RWPE2 (cell line): Measurements from ENCODE around the gene SYMPK.

Experiments used
- ATAC-seq: fragments of 200-7000 bp; cut with Tn5 transposase; 3 replicates; pipeline ENCODE4 v1.9.1; 2021; ENCODE audit warnings: low read depth
- DNase-seq: peaks from one replicate; pipeline ENCODE4 v3.0.0-alpha.2; 2020; ENCODE audit warnings: low spot score
- H3K27ac ChIP-seq: fragments of 450-650 bp; 2 replicates; pipeline ENCODE4 v1.5.1; 2017; ENCODE audit warnings: mild to moderate bottlenecking; ENCODE audit not compliant: poor library complexity, severe bottlenecking
- H3K27me3 ChIP-seq: fragments of 250-450 bp; sonication (Bioruptor Pico); 2 replicates; pipeline ENCODE4 v1.5.1; 2021; ENCODE audit warnings: mild to moderate bottlenecking, moderate library complexity; ENCODE audit not compliant: insufficient read depth, poor library complexity, severe bottlenecking
- H3K36me3 ChIP-seq: fragments of 250-450 bp; sonication (Bioruptor Pico); 2 replicates; pipeline ENCODE4 v1.5.1; 2020; ENCODE audit warnings: low read depth, mild to moderate bottlenecking, moderate library complexity
- H3K4me1 ChIP-seq: fragments of 250-450 bp; sonication (Bioruptor Pico); 2 replicates; pipeline ENCODE4 v1.5.1; 2021; ENCODE audit warnings: mild to moderate bottlenecking, moderate library complexity; ENCODE audit not compliant: insufficient read depth, poor library complexity, severe bottlenecking
- H3K4me3 ChIP-seq: fragments of 250-450 bp; sonication (Bioruptor Pico); 2 replicates; pipeline ENCODE4 v1.5.1; 2021; ENCODE audit warnings: mild to moderate bottlenecking, moderate library complexity; ENCODE audit not compliant: severe bottlenecking
- H3K9me3 ChIP-seq: fragments of 250-450 bp; sonication (Bioruptor Pico); 2 replicates; pipeline ENCODE4 v1.5.1; 2021; ENCODE audit warnings: mild to moderate bottlenecking, moderate library complexity; ENCODE audit not compliant: severe bottlenecking
- CTCF ChIP-seq: fragments of 450-650 bp; IDR thresholded peaks from one replicate; pipeline ENCODE4 v1.5.1; 2017; ENCODE audit warnings: mild to moderate bottlenecking, moderate library complexity; ENCODE audit not compliant: poor library complexity, severe bottlenecking

The SYMPK gene

GRCh38 chr19:45809643-45810159 lies 53.2 kb downstream of the SYMPK start:
- no peak for DNase-seq

GRCh38 chr19:45805719-45806118 lies 57.2 kb downstream of the SYMPK start:
- DNase-seq: no peak
- H3K9me3 ChIP-seq: no peaks in the 10 kb centered on the region
- TF ChIP-seq CTCF: no peak
- no peak for ATAC-seq
- peaks cover 14% of the 10 kb centered on the region for H3K4me1 ChIP-seq
- no peak overlapping the region for H3K27ac ChIP-seq
- H3K4me3 ChIP-seq: no peak overlapping the region
- no peaks in the 10 kb centered on the region for H3K36me3 ChIP-seq
- H3K27me3 ChIP-seq: no peaks in the 10 kb centered on the region

More at GRCh38 chr19:45809643-45810159, 53.2 kb downstream of the SYMPK start:
- peak overlapping the region; percentile 70 for H3K27ac ChIP-seq
- no peaks in the 10 kb centered on the region for H3K36me3 ChIP-seq
- ATAC-seq: peak; percentile 49
- peaks cover 20% of the 10 kb centered on the region for H3K4me1 ChIP-seq
- H3K4me3 ChIP-seq: no peak overlapping the region
- H3K9me3 ChIP-seq: no peaks in the 10 kb centered on the region
- no peaks in the 10 kb centered on the region for H3K27me3 ChIP-seq
- no peak for TF ChIP-seq CTCF

- TF ChIP-seq CTCF: no peak
- no peaks in the 10 kb centered on the region for H3K9me3 ChIP-seq
- no peaks in the 10 kb centered on the region for H3K36me3 ChIP-seq
- DNase-seq (no peak), ATAC-seq (no peak)
- H3K4me1 ChIP-seq: peaks cover 7% of the 10 kb centered on the region
- no peak overlapping the region for H3K27ac ChIP-seq
- no peak overlapping the region for H3K4me3 ChIP-seq
- H3K27me3 ChIP-seq: no peaks in the 10 kb centered on the region
These were observed 58.1 kb downstream of the SYMPK start for GRCh38 chr19:45804959-45805230.

GRCh38 chr19:45804140-45804958 lies 58.6 kb downstream of the SYMPK start:
- TF ChIP-seq CTCF: no peak
- Histone ChIP-seq H3K4me3 (no peak overlapping the region), H3K27ac (no peak overlapping the region), H3K4me1 (peaks cover 1% of the 10 kb centered on the region), H3K27me3 (no peaks in the 10 kb centered on the region), H3K36me3 (no peaks in the 10 kb centered on the region), H3K9me3 (no peaks in the 10 kb centered on the region)
- ATAC-seq (no peak), DNase-seq (no peak)

- ATAC-seq (no peak), DNase-seq (no peak)
- Histone ChIP-seq H3K27me3 (no peaks in the 10 kb centered on the region), H3K9me3 (no peaks in the 10 kb centered on the region), H3K27ac (no peak overlapping the region), H3K4me3 (no peak overlapping the region), H3K36me3 (no peaks in the 10 kb centered on the region), H3K4me1 (no peaks in the 10 kb centered on the region)
- no peak for TF ChIP-seq CTCF
These were observed 61.3 kb downstream of the SYMPK start for GRCh38 chr19:45801603-45802175.
